Body of pancreas (tissue), 4 donors: ENCODE results near the gene WIPF2. TPM values are rescaled to one million over a fixed set of nuclear protein-coding genes. Genes with fewer than 3 reads are reported as not detected.
A peak's percentile ranks its signal among the peaks of the same experiment; 100 is the strongest.

Experiments
- ATAC-seq: fragments of 150-250 bp; one replicate; pipeline ENCODE4 v1.9.1; 2016
- DNase-seq, 4 donors: peaks; one replicate each; pipeline ENCODE4 v3.0.0-alpha.2; 2019
- H3K27ac ChIP-seq, 4 donors: fragments of 200-600 bp; sonication (generic); 1 replicate in 3 of 4; 2 replicates in 1 of 4; pipeline versions ENCODE4 v1.5.1 to v1.6.1; 2016 to 2019; ENCODE audit warnings: mild to moderate bottlenecking in 1 of 4, mixed read lengths in 1 of 4, moderate library complexity in 1 of 4
- H3K27me3 ChIP-seq, 2 donors: fragments of 200-600 bp; sonication (generic); one replicate each; pipeline ENCODE4 v1.6.0; 2016; ENCODE audit warnings: mild to moderate bottlenecking in 1 of 2
- H3K36me3 ChIP-seq, 2 donors: fragments of 200-600 bp; sonication (generic); replicated peaks in 1 of 2; 2 replicates each; pipeline ENCODE4 v1.5.1; 2016; ENCODE audit warnings: low read depth in 2 of 2; ENCODE audit not compliant: insufficient read depth in 1 of 2
- H3K4me1 ChIP-seq: fragments of 200-600 bp; sonication (generic); one replicate; pipeline ENCODE4 v1.6.0; 2016
- H3K4me3 ChIP-seq, 2 donors: fragments of 200-600 bp; sonication (generic); 1 replicate in 1 of 2; 2 replicates in 1 of 2; pipeline ENCODE4 v1.5.1; 2016 to 2019
- H3K9me3 ChIP-seq, 3 donors: fragments of 200-600 bp; sonication (generic); 1 replicate in 2 of 3; 2 replicates in 1 of 3; pipeline ENCODE4 v1.5.1; 2016
- POLR2A ChIP-seq, 3 donors: fragments of 450-650 bp; IDR thresholded peaks; one replicate each; pipeline ENCODE4 v1.6.1; 2016; ENCODE audit warnings: antibody characterized with exemption in 3 of 3, mild to moderate bottlenecking in 2 of 3
- WGBS, 2 donors: methylation state at CpG; one replicate each; pipeline ENCODE4 v1.1.5; 2017; 5-methylcytosine and 5-hydroxymethylcytosine counted together
- intact Hi-C: fragments of 100-400 bp; cut with DNase I; formaldehyde crosslinking; loops from one replicate; pipeline ENCODE4 v1.15.1; 2023
- total RNA-seq, 2 donors: library from RNA; depleted of rRNA; stranded (reverse); fragments of >200 nt; gene quantifications; one replicate each; pipeline ENCODE4 v1.1.0, GENCODE V29; 2016
- TF ChIP-seq, protein P1 (sequence below), 7 experiments: fragments of 450-650 bp in 4 of 7; fragments of 200-600 bp in 3 of 7; sonication (generic) in 3 of 7; IDR thresholded peaks; one replicate each; pipeline ENCODE4 v1.5.1; 2016 to 2019; ENCODE audit warnings: antibody characterized with exemption in 7 of 7

The WIPF2 gene
- total RNA-seq, 2 donors from 2014 or later: 4.9 to 7.5 TPM

GRCh38 chr17:40264458-40265185, 45.5 kb downstream of the WIPF2 start:
- Histone ChIP-seq H3K9me3 (no peaks in the 10 kb centered on the region), H3K36me3 (peaks cover 0 to 29% of the 10 kb centered on the region in 2 donors), H3K4me1 (no peaks in the 10 kb centered on the region), H3K27ac (no peak overlapping the region), H3K27me3 (no peaks in the 10 kb centered on the region), H3K4me3 (no peak overlapping the region)
- 85 to 87% methylated on average over 9 to 21 of the region's 21 CpGs for WGBS, 2 donors
- ATAC-seq (no peak), DNase-seq (no peak)
- no peak for TF ChIP-seq POLR2A (IDR thresholded peaks at IDR 0.05)
- TF ChIP-seq, protein P1, sequence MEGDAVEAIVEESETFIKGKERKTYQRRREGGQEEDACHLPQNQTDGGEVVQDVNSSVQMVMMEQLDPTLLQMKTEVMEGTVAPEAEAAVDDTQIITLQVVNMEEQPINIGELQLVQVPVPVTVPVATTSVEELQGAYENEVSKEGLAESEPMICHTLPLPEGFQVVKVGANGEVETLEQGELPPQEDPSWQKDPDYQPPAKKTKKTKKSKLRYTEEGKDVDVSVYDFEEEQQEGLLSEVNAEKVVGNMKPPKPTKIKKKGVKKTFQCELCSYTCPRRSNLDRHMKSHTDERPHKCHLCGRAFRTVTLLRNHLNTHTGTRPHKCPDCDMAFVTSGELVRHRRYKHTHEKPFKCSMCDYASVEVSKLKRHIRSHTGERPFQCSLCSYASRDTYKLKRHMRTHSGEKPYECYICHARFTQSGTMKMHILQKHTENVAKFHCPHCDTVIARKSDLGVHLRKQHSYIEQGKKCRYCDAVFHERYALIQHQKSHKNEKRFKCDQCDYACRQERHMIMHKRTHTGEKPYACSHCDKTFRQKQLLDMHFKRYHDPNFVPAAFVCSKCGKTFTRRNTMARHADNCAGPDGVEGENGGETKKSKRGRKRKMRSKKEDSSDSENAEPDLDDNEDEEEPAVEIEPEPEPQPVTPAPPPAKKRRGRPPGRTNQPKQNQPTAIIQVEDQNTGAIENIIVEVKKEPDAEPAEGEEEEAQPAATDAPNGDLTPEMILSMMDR (IDR thresholded peaks at IDR 0.05): no peak
- intact Hi-C loops: no loop called here

DNA sequence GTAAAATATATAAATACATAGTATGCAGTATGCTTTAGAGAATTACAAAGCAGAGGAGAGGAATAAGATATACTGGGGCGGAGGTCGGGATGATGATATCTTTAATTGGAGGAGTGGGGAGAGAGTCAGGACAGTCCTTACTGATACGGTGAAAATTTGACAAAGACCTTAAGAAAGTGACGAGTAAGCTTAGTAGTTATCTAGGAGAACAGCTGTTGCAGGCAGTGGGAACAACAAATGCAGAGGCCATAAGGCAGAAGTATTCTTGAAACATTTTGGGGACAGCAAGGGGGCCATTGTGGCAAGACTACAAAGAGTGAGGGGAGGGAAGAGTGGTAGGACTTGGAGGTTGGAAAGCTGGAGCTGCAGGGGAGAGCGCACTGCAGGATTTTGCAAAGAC, 46.2 kb downstream of the WIPF2 start:
- H3K4me1 ChIP-seq: no peaks in the 10 kb centered on the region
- peaks cover 0 to 29% of the 10 kb centered on the region in 2 donors for H3K36me3 ChIP-seq
- TF ChIP-seq POLR2A (IDR thresholded peaks at IDR 0.05): no peak
- TF ChIP-seq, protein P1 (IDR thresholded peaks at IDR 0.05): no peak
- WGBS, 2 donors: 82 to 90% methylated on average over 5 of the region's 5 CpGs
- ATAC-seq (no peak), DNase-seq (no peak)
- no peaks in the 10 kb centered on the region for H3K9me3 ChIP-seq
- no peak overlapping the region for H3K4me3 ChIP-seq
- intact Hi-C loops: no loop called here
- no peak overlapping the region for H3K27ac ChIP-seq
- H3K27me3 ChIP-seq: no peaks in the 10 kb centered on the region

DNA sequence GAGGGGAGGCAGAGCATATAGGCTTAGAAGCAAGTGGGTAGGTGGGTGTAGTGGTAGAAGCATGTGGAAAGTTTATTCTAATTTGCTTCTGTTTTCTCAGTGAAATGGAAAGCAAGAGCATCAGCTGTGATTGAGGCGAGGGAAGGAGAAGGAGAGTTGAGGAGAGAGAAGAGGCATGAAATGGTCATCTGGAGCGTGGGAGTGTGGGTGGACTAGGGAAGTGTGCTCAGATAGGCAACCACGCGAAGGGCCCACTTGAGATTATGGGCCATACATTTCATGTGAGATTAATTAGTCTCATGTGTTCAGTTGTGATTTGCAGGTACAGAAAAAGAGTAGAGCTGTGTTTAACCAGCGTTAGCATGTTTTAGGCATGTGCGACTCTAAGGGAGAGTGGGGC, 47.8 kb downstream of the WIPF2 start:
- H3K4me3 ChIP-seq: no peak overlapping the region
- H3K36me3 ChIP-seq: peaks cover 0 to 24% of the 10 kb centered on the region in 2 donors
- no peaks in the 10 kb centered on the region for H3K4me1 ChIP-seq
- no peak overlapping the region for H3K27ac ChIP-seq
- WGBS, 2 donors: 87 to 91% methylated on average over 6 of the region's 6 CpGs
- H3K9me3 ChIP-seq: no peaks in the 10 kb centered on the region
- ATAC-seq: no peak
- intact Hi-C loops: no loop called here
- TF ChIP-seq, protein P1 (IDR thresholded peaks at IDR 0.05): no peak
- TF ChIP-seq POLR2A (IDR thresholded peaks at IDR 0.05): no peak
- DNase-seq: no peak
- H3K27me3 ChIP-seq: no peaks in the 10 kb centered on the region

DNA sequence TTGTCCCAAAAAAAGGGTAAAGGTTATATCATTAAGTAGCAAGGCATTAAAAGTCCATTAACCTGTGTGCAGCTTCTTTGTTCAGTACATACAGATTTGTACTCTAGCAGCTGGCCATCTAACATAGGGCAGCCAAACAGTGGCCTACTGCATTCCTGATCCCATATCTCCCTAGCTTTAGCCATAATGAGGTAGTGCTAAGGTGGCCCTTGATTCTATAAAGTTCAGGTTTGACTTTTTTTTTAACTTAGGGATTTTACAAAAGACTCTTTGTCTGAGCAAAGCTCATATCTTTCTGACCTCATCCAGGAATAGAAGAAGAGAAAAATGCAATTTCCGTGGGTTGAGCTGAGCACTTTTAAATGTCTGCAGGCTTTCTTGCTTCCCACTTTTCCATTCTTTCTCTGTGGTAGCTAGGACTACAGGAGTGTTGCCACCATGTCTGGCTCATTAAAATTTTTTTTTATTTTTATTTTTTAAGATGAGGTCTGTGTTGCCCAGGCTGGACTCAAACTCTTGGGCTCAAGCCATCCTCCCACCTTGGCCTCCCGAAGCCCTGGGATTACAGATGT, 49.1 kb downstream of the WIPF2 start:
- no peak for DNase-seq
- Histone ChIP-seq H3K4me1 (no peaks in the 10 kb centered on the region), H3K36me3 (peaks cover 0 to 17% of the 10 kb centered on the region in 2 donors), H3K4me3 (no peak overlapping the region), H3K27ac (peak overlapping the region in 3 of 4 donors; percentile 21 to 68 (median 53)), H3K27me3 (no peaks in the 10 kb centered on the region), H3K9me3 (no peaks in the 10 kb centered on the region)
- ATAC-seq: peak; percentile 71
- no peak for TF ChIP-seq POLR2A (IDR thresholded peaks at IDR 0.05)
- TF ChIP-seq, protein P1 (IDR thresholded peaks at IDR 0.05): no peak
- intact Hi-C loops: no loop called here
- WGBS, 2 donors: 39 to 73% methylated on average over 2 of the region's 2 CpGs
